DOHH2 (cell line): ENCODE results near the gene SHROOM2.
"Not testable (repeated sequence)": the region's sequence is repeated elsewhere in the genome, so short reads cannot be mapped to it uniquely, and the experiment has no call there.

Source experiments
- H3F3A ChIP-seq: fragments of 200-600 bp; sonication (generic), shearing (Covaris generic); 2 replicates; pipeline ENCODE4 v1.6.0; 2016; ENCODE audit warnings: antibody characterized with exemption, mild to moderate bottlenecking; ENCODE audit not compliant: control insufficient read depth, insufficient read depth
- H3K27ac ChIP-seq: fragments of 200-600 bp; sonication (generic); 2 replicates; pipeline ENCODE4 v1.5.1; 2014; ENCODE audit warnings: low read depth, mild to moderate bottlenecking, low read length, moderate library complexity
- H3K27me3 ChIP-seq: fragments of 200-600 bp; sonication (generic); 2 replicates; pipeline ENCODE4 v1.6.1; 2014; ENCODE audit warnings: mild to moderate bottlenecking, low read length, mixed read lengths; ENCODE audit not compliant: control insufficient read depth
- H3K36me3 ChIP-seq: fragments of 200-600 bp; sonication (generic); 2 replicates; pipeline ENCODE4 v1.6.1; 2014; ENCODE audit warnings: mild to moderate bottlenecking, low read length, moderate library complexity, mixed read lengths; ENCODE audit not compliant: control insufficient read depth
- H3K4me1 ChIP-seq: fragments of 200-600 bp; sonication (generic); 2 replicates; pipeline ENCODE4 v1.6.1; 2014; ENCODE audit warnings: mild to moderate bottlenecking, low read length, mixed read lengths; ENCODE audit not compliant: control insufficient read depth
- H3K4me2 ChIP-seq: fragments of 200-600 bp; sonication (generic); 2 replicates; pipeline ENCODE4 v1.6.0; 2014; ENCODE audit warnings: mild to moderate bottlenecking, low read length, moderate library complexity
- H3K4me3 ChIP-seq: fragments of 200-600 bp; sonication (generic); 2 replicates; pipeline ENCODE4 v1.5.1; 2014; ENCODE audit warnings: mild to moderate bottlenecking, low read length, mixed read lengths
- H3K79me2 ChIP-seq: fragments of 200-600 bp; sonication (generic); 2 replicates; pipeline ENCODE4 v1.6.1; 2014; ENCODE audit warnings: mild to moderate bottlenecking, low read length, mixed read lengths; ENCODE audit not compliant: control insufficient read depth
- H3K9me2 ChIP-seq: fragments of 200-600 bp; sonication (generic); replicated peaks from 2 replicates; pipeline ENCODE4 v1.6.1; 2014; ENCODE audit warnings: mild to moderate bottlenecking, low read length, mixed read lengths; ENCODE audit not compliant: control insufficient read depth
- H3K9me3 ChIP-seq: fragments of 200-600 bp; sonication (generic); 2 replicates; pipeline ENCODE4 v1.6.1; 2014; ENCODE audit warnings: antibody characterized with exemption, low read length, mixed read lengths; ENCODE audit not compliant: control insufficient read depth, insufficient read depth
- H4K20me1 ChIP-seq: fragments of 200-600 bp; sonication (generic); 2 replicates; pipeline ENCODE4 v1.6.0; 2014; ENCODE audit warnings: low read depth, mild to moderate bottlenecking, antibody characterized with exemption, low read length, moderate library complexity; ENCODE audit not compliant: control insufficient read depth, insufficient read depth
- CTCF ChIP-seq: fragments of 200-600 bp; sonication (generic); IDR thresholded peaks from one replicate; pipeline ENCODE4 v1.5.1; 2014; ENCODE audit warnings: antibody characterized with exemption, mild to moderate bottlenecking, low read depth, low read length; ENCODE audit not compliant: poor library complexity, severe bottlenecking
- EZH2phosphoT487 ChIP-seq: fragments of 200-600 bp; sonication (generic); IDR thresholded peaks from 2 replicates; pipeline ENCODE4 v1.6.1; 2017; ENCODE audit warnings: borderline replicate concordance, mild to moderate bottlenecking, antibody characterized with exemption, low read length, moderate library complexity, mixed read lengths

SHROOM2 gene

GRCh38 chrX:9765737-9766097 is 20.5 kb upstream of the SHROOM2 start, which contains the start of gene GPR143:
Gene GPR143, minus strand, starts transcription at chrX:9765847. Its CDS starts 30 bp downstream, at chrX:9765817.
- H3K79me2 ChIP-seq, result no peaks in the 10 kb centered on the region
- H4K20me1 ChIP-seq, result no peaks in the 10 kb centered on the region
- peaks cover 20% of the 10 kb centered on the region for H3K4me1 ChIP-seq
- H3K9me3 ChIP-seq, result no peaks in the 10 kb centered on the region
- no peaks in the 10 kb centered on the region for H3F3A ChIP-seq
- TF ChIP-seq EZH2phosphoT487 (no peak), CTCF (no peak)
- no peak within 1 kb of the TSS for H3K4me3 ChIP-seq
- no peaks in the 10 kb centered on the region for H3K9me2 ChIP-seq
- H3K27ac ChIP-seq, result no peak within 1 kb of the TSS
- H3K36me3 ChIP-seq, result no peaks in the 10 kb centered on the region
- H3K27me3 ChIP-seq, result no peaks in the 10 kb centered on the region
- H3K4me2 ChIP-seq, result no peak within 1 kb of the TSS

- peaks cover 20% of the 10 kb centered on the region for H3K4me1 ChIP-seq
- no peaks in the 10 kb centered on the region for H3K79me2 ChIP-seq
- no peak overlapping the region for H3K4me2 ChIP-seq
- no peaks in the 10 kb centered on the region for H3K27me3 ChIP-seq
- TF ChIP-seq CTCF (no peak), EZH2phosphoT487 (no peak)
- no peak overlapping the region for H3K27ac ChIP-seq
- no peaks in the 10 kb centered on the region for H3K9me3 ChIP-seq
- no peak overlapping the region for H3K4me3 ChIP-seq
- no peaks in the 10 kb centered on the region for H4K20me1 ChIP-seq
- H3K9me2 ChIP-seq, result no peaks in the 10 kb centered on the region
- H3F3A ChIP-seq, result no peaks in the 10 kb centered on the region
- H3K36me3 ChIP-seq, result no peaks in the 10 kb centered on the region
Observed at GRCh38 chrX:9767375-9767774, 18.9 kb upstream of the SHROOM2 start.

- not testable (repeated sequence) for H3K4me2 ChIP-seq, H3K9me3 ChIP-seq, H3K4me3 ChIP-seq, H3K36me3 ChIP-seq, H3K27ac ChIP-seq, H3K79me2 ChIP-seq, H3K27me3 ChIP-seq, H4K20me1 ChIP-seq, H3K9me2 ChIP-seq, H3F3A ChIP-seq
- H3K4me1 ChIP-seq, result peaks cover 23% of the 10 kb centered on the region
Observed at GRCh38 chrX:9768321-9768839, 17.8 kb upstream of the SHROOM2 start.

GRCh38 chrX:9770319-9770718 is 15.9 kb upstream of the SHROOM2 start:
- no peak for TF ChIP-seq EZH2phosphoT487
- no peak for TF ChIP-seq CTCF
- Histone ChIP-seq H3F3A (no peaks in the 10 kb centered on the region), H3K36me3 (no peaks in the 10 kb centered on the region), H3K9me3 (no peaks in the 10 kb centered on the region), H3K79me2 (no peaks in the 10 kb centered on the region), H3K27me3 (no peaks in the 10 kb centered on the region), H3K4me2 (no peak overlapping the region), H3K27ac (no peak overlapping the region), H3K4me1 (peaks cover 23% of the 10 kb centered on the region), H3K4me3 (no peak overlapping the region), H3K9me2 (no peaks in the 10 kb centered on the region), H4K20me1 (no peaks in the 10 kb centered on the region)
